ENCODE measurements around the gene KBTBD7.

KBTBD7 gene
- total RNA-seq, result 8.4 to 29.7 reads per million in 2 donors

- peak; percentile 80 for DNase-seq
Measured at GRCh38 chr13:41193919-41194824, at the start of gene KBTBD7. TSS of gene KBTBD7 (minus strand) at chr13:41194569. CDS start at chr13:41194257, 312 bp downstream.

- DNase-seq, result no peak
Measured at GRCh38 chr13:41241626-41242025, 47.3 kb upstream of the KBTBD7 start.

- no peak for DNase-seq
Measured at GRCh38 chr13:41236369-41236768, 42.0 kb upstream of the KBTBD7 start.

GRCh38 chr13:41232578-41233480, 38.5 kb upstream of the KBTBD7 start:
- DNase-seq, result no peak

- no peak for DNase-seq
Measured at GRCh38 chr13:41231786-41232185, 37.4 kb upstream of the KBTBD7 start.

GRCh38 chr13:41231025-41231677, 36.8 kb upstream of the KBTBD7 start:
- DNase-seq, result no peak

GRCh38 chr13:41229356-41229755, 35.0 kb upstream of the KBTBD7 start:
- no peak for DNase-seq

- no peak for DNase-seq
Measured at GRCh38 chr13:41224113-41225110, 30.0 kb upstream of the KBTBD7 start.

- DNase-seq, result peak; percentile 17
Measured at GRCh38 chr13:41222259-41222852, 28.0 kb upstream of the KBTBD7 start.

- DNase-seq, result no peak
Measured at GRCh38 chr13:41220401-41220800, 26.0 kb upstream of the KBTBD7 start.

GRCh38 chr13:41216160-41216559, 21.8 kb upstream of the KBTBD7 start:
- DNase-seq, result no peak

- DNase-seq, result no peak
Measured at GRCh38 chr13:41213919-41214318, 19.6 kb upstream of the KBTBD7 start.

- no peak for DNase-seq
Measured at GRCh38 chr13:41213316-41213715, 18.9 kb upstream of the KBTBD7 start.

- no peak for DNase-seq
Measured at GRCh38 chr13:41212881-41213280, 18.5 kb upstream of the KBTBD7 start.

GRCh38 chr13:41211062-41211461, 16.7 kb upstream of the KBTBD7 start:
- DNase-seq, result no peak

GRCh38 chr13:41206467-41206866, 12.1 kb upstream of the KBTBD7 start:
- no peak for DNase-seq

- DNase-seq, result no peak
Measured at GRCh38 chr13:41203810-41204209, 9.4 kb upstream of the KBTBD7 start.

- DNase-seq, result no peak
Measured at GRCh38 chr13:41200126-41200525, 5.8 kb upstream of the KBTBD7 start.

- DNase-seq, result no peak
Measured at GRCh38 chr13:41199526-41199925, 5.2 kb upstream of the KBTBD7 start.

GRCh38 chr13:41199079-41199478, 4.7 kb upstream of the KBTBD7 start:
- no peak for DNase-seq

- DNase-seq, result no peak
Measured at GRCh38 chr13:41196620-41197019, 2.3 kb upstream of the KBTBD7 start.

Data from T-helper 9 cell (primary cell).